ENCODE results near the gene MAP1LC3B.

GRCh38 chr16:87365021-87365713 lies 27.0 kb upstream of the MAP1LC3B start:
- TF ChIP-seq CTCF (IDR thresholded peaks at IDR 0.05; ENCODE audit: low read length) (no peak), EZH2 (IDR thresholded peaks at IDR 0.05; ENCODE audit: borderline replicate concordance, low read length) (no peak)

Data from OCI-LY1 (cell line).